Skeletal muscle cell (primary cell): ENCODE measurements around the gene KIZ.

Source experiments
- DNase-seq: peaks from one replicate; pipeline ENCODE4 v3.0.0-alpha.2; 2010; ENCODE audit warnings: low read depth
- H3K4me3 ChIP-seq: 2 replicates; pipeline ENCODE4 v1.5.1; 2011; ENCODE audit warnings: low read depth, mild to moderate bottlenecking, control low read depth, low read length, moderate library complexity

Gene KIZ

GRCh38 chr20:21288587-21289370, 162.9 kb downstream of the KIZ start:
- no peak for DNase-seq
- no peak overlapping the region for H3K4me3 ChIP-seq

- DNase-seq, result no peak
- no peak overlapping the region for H3K4me3 ChIP-seq
These were observed 163.8 kb downstream of the KIZ start for GRCh38 chr20:21289651-21290050.

DNA sequence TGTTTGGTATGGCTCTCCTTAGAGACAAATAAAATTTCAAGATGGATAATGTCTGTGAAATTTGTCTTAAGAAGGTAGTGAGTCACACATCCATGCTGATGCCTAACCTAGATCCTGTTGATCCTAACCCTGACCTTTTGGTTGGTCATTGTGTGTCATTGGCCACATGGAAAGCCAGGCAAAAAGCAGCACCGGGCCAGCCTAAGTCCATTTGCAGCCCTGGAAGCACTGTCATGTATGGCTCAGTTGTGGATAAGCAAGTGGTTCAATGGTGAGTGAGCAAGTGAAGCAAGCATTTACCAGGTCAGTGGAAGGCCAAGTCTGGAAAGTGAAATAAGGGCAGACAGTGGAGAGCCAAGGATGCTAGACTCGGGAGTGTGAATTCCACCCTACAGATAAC, 165.1 kb downstream of the KIZ start:
- H3K4me3 ChIP-seq, result no peak overlapping the region
- DNase-seq, result no peak

- DNase-seq, result no peak
These were observed 168.9 kb downstream of the KIZ start for GRCh38 chr20:21294755-21295154.

More at GRCh38 chr20:21294755-21295154, 168.9 kb downstream of the KIZ start:
- H3K4me3 ChIP-seq, result no peak overlapping the region
